PFSK-1 (cell line): ENCODE data around the gene BAIAP2L1.

Source experiments
- FOXP2 ChIP-seq: optimal IDR thresholded peaks from 2 replicates; pipeline ENCODE3; 2011; ENCODE audit warnings: borderline replicate concordance, control low read depth, inconsistent platforms; ENCODE audit not compliant: insufficient read depth; ENCODE audit errors: extremely low read length, extremely low read depth
- POLR2AphosphoS5 ChIP-seq: IDR thresholded peaks from 2 replicates; pipeline ENCODE4 v1.6.1; 2012; ENCODE audit warnings: low read depth, mild to moderate bottlenecking, control low read depth, low read length, moderate library complexity
- REST ChIP-seq, 2 experiments: IDR thresholded peaks; 2 replicates each; pipeline versions ENCODE4 v1.6.1 to v1.8.0; 2011 to 2012; ENCODE audit warnings: low read depth in 2 of 2, low read length in 2 of 2, control low read depth in 1 of 2, inconsistent platforms in 1 of 2, mild to moderate bottlenecking in 1 of 2, moderate library complexity in 1 of 2; ENCODE audit not compliant: insufficient read depth in 1 of 2
- SIN3A ChIP-seq: IDR thresholded peaks from 2 replicates; pipeline ENCODE4 v1.6.1; 2012; ENCODE audit warnings: mild to moderate bottlenecking, low read length, moderate library complexity, borderline replicate concordance; ENCODE audit not compliant: insufficient read depth
- TAF1 ChIP-seq: IDR thresholded peaks from 2 replicates; pipeline ENCODE4 v1.6.1; 2012; ENCODE audit warnings: low read length, control low read depth, borderline replicate concordance; ENCODE audit not compliant: insufficient read depth

The BAIAP2L1 gene

GRCh38 chr7:98286093-98286539 lies 114.8 kb downstream of the BAIAP2L1 start:
- TF ChIP-seq POLR2AphosphoS5 (no peak), TAF1 (no peak), FOXP2 (no peak), SIN3A (no peak)

GRCh38 chr7:98285157-98286092 lies 115.5 kb downstream of the BAIAP2L1 start:
- no peak for TF ChIP-seq SIN3A
- TF ChIP-seq TAF1, result no peak
- TF ChIP-seq REST (IDR thresholded peaks at IDR 0.05; ENCODE audit: insufficient read depth in 1 of 2, low read depth in 2 of 2, low read length in 2 of 2), result no peak
- no peak for TF ChIP-seq FOXP2
- TF ChIP-seq POLR2AphosphoS5, result no peak

GRCh38 chr7:98284335-98285036 lies 116.4 kb downstream of the BAIAP2L1 start:
- TF ChIP-seq FOXP2, result no peak
- peak; percentile 66; the same call in 1 of the 2 replicates for TF ChIP-seq TAF1

GRCh38 chr7:98283887-98284222 lies 117.0 kb downstream of the BAIAP2L1 start:
- no peak for TF ChIP-seq POLR2AphosphoS5
- TF ChIP-seq REST (IDR thresholded peaks at IDR 0.05; ENCODE audit: insufficient read depth in 1 of 2, low read depth in 2 of 2, low read length in 2 of 2), result no peak
- TF ChIP-seq TAF1, result no peak

- no peak for TF ChIP-seq REST (IDR thresholded peaks at IDR 0.05; ENCODE audit: insufficient read depth in 1 of 2, low read depth in 2 of 2, low read length in 2 of 2)
- no peak for TF ChIP-seq SIN3A
- no peak; the same call in 1 of the 2 replicates for TF ChIP-seq POLR2AphosphoS5
- TF ChIP-seq TAF1, result no peak
- TF ChIP-seq FOXP2, result no peak
Observed at GRCh38 chr7:98283127-98283886, 117.6 kb downstream of the BAIAP2L1 start.

GRCh38 chr7:98282703-98283102 lies 118.2 kb downstream of the BAIAP2L1 start:
- TF ChIP-seq FOXP2 (no peak), POLR2AphosphoS5 (no peak), SIN3A (no peak), TAF1 (no peak), REST (IDR thresholded peaks at IDR 0.05; ENCODE audit: insufficient read depth in 1 of 2, low read depth in 2 of 2, low read length in 2 of 2) (no peak)
